ENCODE data around the gene TM9SF1. TPM values are rescaled to one million over a fixed set of nuclear protein-coding genes. Genes with fewer than 3 reads are reported as not detected.
A peak's percentile ranks its signal among the peaks of the same experiment; 100 is the strongest.
"Not testable (repeated sequence)": the region's sequence is repeated elsewhere in the genome, so short reads cannot be mapped to it uniquely, and the experiment has no call there.

Gene TM9SF1
- polyA plus RNA-seq, 3 donors = 36.6 to 50.8 (median 47.1) TPM

GRCh38 chr14:24207104-24207551 is 11.9 kb upstream of the TM9SF1 start:
- no peak for DNase-seq (ENCODE audit: extremely low read depth in 1 of 11, low read depth in 9 of 11, low spot score in 4 of 11)

- no peak for DNase-seq (ENCODE audit: extremely low read depth in 1 of 11, low read depth in 9 of 11, low spot score in 4 of 11)
Observed at GRCh38 chr14:24206260-24207103, 11.2 kb upstream of the TM9SF1 start.

GRCh38 chr14:24204163-24205146 is 9.2 kb upstream of the TM9SF1 start:
- no peak for DNase-seq (ENCODE audit: extremely low read depth in 1 of 11, low read depth in 9 of 11, low spot score in 4 of 11)

- not testable (repeated sequence) for DNase-seq (ENCODE audit: extremely low read depth in 1 of 11, low read depth in 9 of 11, low spot score in 4 of 11)
Observed at GRCh38 chr14:24203249-24203886, 8.1 kb upstream of the TM9SF1 start.

GRCh38 chr14:24202538-24202937 is 7.3 kb upstream of the TM9SF1 start:
- DNase-seq (ENCODE audit: extremely low read depth in 1 of 11, low read depth in 9 of 11, low spot score in 4 of 11) = not testable (repeated sequence)

- no peak for DNase-seq (ENCODE audit: extremely low read depth in 1 of 11, low read depth in 9 of 11, low spot score in 4 of 11)
Observed at GRCh38 chr14:24198814-24199524, 3.7 kb upstream of the TM9SF1 start.

- no peak for DNase-seq (ENCODE audit: extremely low read depth in 1 of 11, low read depth in 9 of 11, low spot score in 4 of 11)
Observed at GRCh38 chr14:24197056-24197450, 1.8 kb upstream of the TM9SF1 start.

- DNase-seq (ENCODE audit: extremely low read depth in 1 of 11, low read depth in 9 of 11, low spot score in 4 of 11) = no peak
Observed at GRCh38 chr14:24196071-24197055, 1.1 kb upstream of the TM9SF1 start.

- DNase-seq (ENCODE audit: extremely low read depth in 1 of 11, low read depth in 9 of 11, low spot score in 4 of 11) = no peak
Observed at GRCh38 chr14:24194873-24195185, 412 bp downstream of the TM9SF1 start.

- no peak for DNase-seq (ENCODE audit: extremely low read depth in 1 of 11, low read depth in 9 of 11, low spot score in 4 of 11)
Observed at GRCh38 chr14:24194186-24194872, 912 bp downstream of the TM9SF1 start.

GRCh38 chr14:24192933-24193332 is 2.3 kb downstream of the TM9SF1 start:
- no peak for DNase-seq (ENCODE audit: extremely low read depth in 1 of 11, low read depth in 9 of 11, low spot score in 4 of 11)

- no peak for DNase-seq (ENCODE audit: extremely low read depth in 1 of 11, low read depth in 9 of 11, low spot score in 4 of 11)
Observed at GRCh38 chr14:24190416-24190815, 4.8 kb downstream of the TM9SF1 start.

- no peak for DNase-seq (ENCODE audit: extremely low read depth in 1 of 11, low read depth in 9 of 11, low spot score in 4 of 11)
Observed at GRCh38 chr14:24189460-24189859, 5.8 kb downstream of the TM9SF1 start.

- no peak for DNase-seq (ENCODE audit: extremely low read depth in 1 of 11, low read depth in 9 of 11, low spot score in 4 of 11)
Observed at GRCh38 chr14:24189059-24189375, 6.2 kb downstream of the TM9SF1 start.

- peak in 10 of 11 donors; percentile 91 to 97 (median 94) for DNase-seq (ENCODE audit: extremely low read depth in 1 of 11, low read depth in 9 of 11, low spot score in 4 of 11)
Observed at GRCh38 chr14:24188251-24189058, 6.8 kb downstream of the TM9SF1 start, which contains the start of gene IPO4. TSS of gene IPO4 (minus strand) at chr14:24188816. CDS start at chr14:24188787, 29 bp downstream.

GRCh38 chr14:24187539-24187915 is 7.7 kb downstream of the TM9SF1 start:
- no peak for DNase-seq (ENCODE audit: extremely low read depth in 1 of 11, low read depth in 9 of 11, low spot score in 4 of 11)
